ENCODE measurements around the gene MDC1.
"Not testable (repeated sequence)": the region's sequence is repeated elsewhere in the genome, so short reads cannot be mapped to it uniquely, and the experiment has no call there.

MDC1 gene

GRCh38 chr6:30744054-30744805, 27.1 kb upstream of the MDC1 start, which contains the start of gene IER3:
IER3 (minus strand) TSS chr6:30744547; CDS start chr6:30744518, 29 bp downstream.
- DNase-seq = no peak

GRCh38 chr6:30743099-30744053, 26.3 kb upstream of the MDC1 start:
- no peak for DNase-seq

GRCh38 chr6:30742316-30743098, 25.4 kb upstream of the MDC1 start, which contains the start of gene FLOT1:
FLOT1 (minus strand) TSS chr6:30742687; CDS start chr6:30742189, 498 bp downstream.
- DNase-seq = peak; percentile 55

- no peak for DNase-seq
Observed at GRCh38 chr6:30741789-30742315, 24.8 kb upstream of the MDC1 start.

- DNase-seq = no peak
Observed at GRCh38 chr6:30741063-30741779, 24.1 kb upstream of the MDC1 start.

GRCh38 chr6:30740540-30740870, 23.4 kb upstream of the MDC1 start:
- DNase-seq = no peak

GRCh38 chr6:30738532-30738931, 21.5 kb upstream of the MDC1 start:
- DNase-seq = no peak

- no peak for DNase-seq
Observed at GRCh38 chr6:30735668-30736314, 18.7 kb upstream of the MDC1 start.

- DNase-seq = no peak
Observed at GRCh38 chr6:30732237-30732943, 15.3 kb upstream of the MDC1 start.

- DNase-seq = no peak
Observed at GRCh38 chr6:30730601-30731435, 13.7 kb upstream of the MDC1 start.

- DNase-seq = no peak
Observed at GRCh38 chr6:30727920-30728553, 11.0 kb upstream of the MDC1 start.

GRCh38 chr6:30726506-30727413, 9.7 kb upstream of the MDC1 start:
- no peak for DNase-seq

GRCh38 chr6:30725713-30726505, 8.8 kb upstream of the MDC1 start:
- DNase-seq = no peak

- DNase-seq = no peak
Observed at GRCh38 chr6:30724906-30725667, 8.0 kb upstream of the MDC1 start.

- not testable (repeated sequence) for DNase-seq
Observed at GRCh38 chr6:30723843-30724741, 7.0 kb upstream of the MDC1 start.

All from cortex of kidney (tissue), 1 donor.